ENCODE results near the gene GBP6.
"Not testable (repeated sequence)": the region's sequence is repeated elsewhere in the genome, so short reads cannot be mapped to it uniquely, and the experiment has no call there.

GBP6 gene

GRCh38 chr1:89367221-89367620 lies 3.4 kb downstream of the GBP6 start:
- DNase-seq (ENCODE audit: low read depth, low spot score): no peak

GRCh38 chr1:89369331-89369730 lies 5.5 kb downstream of the GBP6 start:
- DNase-seq (ENCODE audit: low read depth, low spot score): no peak

- not testable (repeated sequence) for DNase-seq (ENCODE audit: low read depth, low spot score)
These were observed 10.0 kb downstream of the GBP6 start for GRCh38 chr1:89373810-89374209.

GRCh38 chr1:89378001-89378400 lies 14.1 kb downstream of the GBP6 start:
- no peak for DNase-seq (ENCODE audit: low read depth, low spot score)

- DNase-seq (ENCODE audit: low read depth, low spot score): no peak
These were observed 17.8 kb downstream of the GBP6 start for GRCh38 chr1:89381618-89382017.

- DNase-seq (ENCODE audit: low read depth, low spot score): no peak
These were observed 18.6 kb downstream of the GBP6 start for GRCh38 chr1:89382479-89382878.

- DNase-seq (ENCODE audit: low read depth, low spot score): no peak
These were observed 19.3 kb downstream of the GBP6 start for GRCh38 chr1:89383185-89383584.

GRCh38 chr1:89390707-89391106 lies 26.8 kb downstream of the GBP6 start:
- no peak for DNase-seq (ENCODE audit: low read depth, low spot score)

- no peak for DNase-seq (ENCODE audit: low read depth, low spot score)
These were observed 27.8 kb downstream of the GBP6 start for GRCh38 chr1:89391686-89392085.

- no peak for DNase-seq (ENCODE audit: low read depth, low spot score)
These were observed 31.0 kb downstream of the GBP6 start for GRCh38 chr1:89394851-89395250.

- no peak for DNase-seq (ENCODE audit: low read depth, low spot score)
These were observed 33.0 kb downstream of the GBP6 start for GRCh38 chr1:89396902-89397301.

GRCh38 chr1:89405275-89405929 lies 41.5 kb downstream of the GBP6 start:
- DNase-seq (ENCODE audit: low read depth, low spot score): no peak

- no peak for DNase-seq (ENCODE audit: low read depth, low spot score)
These were observed 43.5 kb downstream of the GBP6 start for GRCh38 chr1:89407360-89407759.

- DNase-seq (ENCODE audit: low read depth, low spot score): not testable (repeated sequence)
These were observed 43.9 kb downstream of the GBP6 start for GRCh38 chr1:89407768-89408167.

GRCh38 chr1:89425056-89425455 lies 61.2 kb downstream of the GBP6 start:
- DNase-seq (ENCODE audit: low read depth, low spot score): no peak

- DNase-seq (ENCODE audit: low read depth, low spot score): no peak
These were observed 65.2 kb downstream of the GBP6 start for GRCh38 chr1:89429062-89429461.

- DNase-seq (ENCODE audit: low read depth, low spot score): not testable (repeated sequence)
These were observed 65.8 kb downstream of the GBP6 start for GRCh38 chr1:89429681-89430080.

GRCh38 chr1:89433421-89433820 lies 69.6 kb downstream of the GBP6 start:
- no peak for DNase-seq (ENCODE audit: low read depth, low spot score)

- DNase-seq (ENCODE audit: low read depth, low spot score): not testable (repeated sequence)
These were observed 70.4 kb downstream of the GBP6 start for GRCh38 chr1:89434058-89434780.

All from astrocyte of the hippocampus (primary cell).